Stimulated activated CD8-positive, alpha-beta memory T cell treated with anti-CD3 and anti-CD28 coated beads, Interleukin-15, amount 100 ng/mL, for 24 hours (primary cell): ENCODE results near the gene DDX54.

Source experiments
- DNase-seq: peaks from one replicate; pipeline ENCODE4 v3.0.0-alpha.2; 2020; ENCODE audit warnings: low read depth

DDX54 gene

GRCh38 chr12:113162102-113163029, 22.9 kb downstream of the DDX54 start:
- DNase-seq, result no peak

GRCh38 chr12:113161415-113162016, 23.8 kb downstream of the DDX54 start:
- DNase-seq, result no peak

- no peak for DNase-seq
Observed at GRCh38 chr12:113159937-113160336, 25.3 kb downstream of the DDX54 start.

- DNase-seq, result no peak
Observed at GRCh38 chr12:113158439-113159203, 26.7 kb downstream of the DDX54 start.

GRCh38 chr12:113157218-113157859, 27.9 kb downstream of the DDX54 start:
- DNase-seq, result no peak

GRCh38 chr12:113155646-113156045, 29.6 kb downstream of the DDX54 start:
- DNase-seq, result no peak

GRCh38 chr12:113155060-113155459, 30.2 kb downstream of the DDX54 start:
- DNase-seq, result no peak

GRCh38 chr12:113154351-113154973, 30.8 kb downstream of the DDX54 start:
- no peak for DNase-seq

- DNase-seq, result no peak
Observed at GRCh38 chr12:113152835-113153814, 32.2 kb downstream of the DDX54 start.

- no peak for DNase-seq
Observed at GRCh38 chr12:113152196-113152834, 33.0 kb downstream of the DDX54 start.

- no peak for DNase-seq
Observed at GRCh38 chr12:113151655-113152054, 33.6 kb downstream of the DDX54 start.

- DNase-seq, result no peak
Observed at GRCh38 chr12:113149361-113150150, 35.7 kb downstream of the DDX54 start, which contains the start of gene CFAP73. Gene CFAP73 (plus strand): TSS chr12:113149724. CDS start chr12:113149858, 134 bp downstream.

GRCh38 chr12:113146999-113147398, 38.3 kb downstream of the DDX54 start:
- no peak for DNase-seq

- DNase-seq, result no peak
Observed at GRCh38 chr12:113145720-113146551, 39.3 kb downstream of the DDX54 start.

- no peak for DNase-seq
Observed at GRCh38 chr12:113144806-113145205, 40.5 kb downstream of the DDX54 start.

GRCh38 chr12:113143959-113144358, 41.3 kb downstream of the DDX54 start:
- DNase-seq, result no peak

- no peak for DNase-seq
Observed at GRCh38 chr12:113142886-113143332, 42.4 kb downstream of the DDX54 start.
